GM19351 (cell line): Measurements from ENCODE around the gene ERICH6B.

Experiments
- ATAC-seq: cut with Tn5 transposase; IDR thresholded peaks from one replicate; pipeline ENCODE4 v1.9.1; 2021; ENCODE audit warnings: mild to moderate bottlenecking, moderate library complexity; ENCODE audit not compliant: unreplicated experiment

Gene ERICH6B

DNA sequence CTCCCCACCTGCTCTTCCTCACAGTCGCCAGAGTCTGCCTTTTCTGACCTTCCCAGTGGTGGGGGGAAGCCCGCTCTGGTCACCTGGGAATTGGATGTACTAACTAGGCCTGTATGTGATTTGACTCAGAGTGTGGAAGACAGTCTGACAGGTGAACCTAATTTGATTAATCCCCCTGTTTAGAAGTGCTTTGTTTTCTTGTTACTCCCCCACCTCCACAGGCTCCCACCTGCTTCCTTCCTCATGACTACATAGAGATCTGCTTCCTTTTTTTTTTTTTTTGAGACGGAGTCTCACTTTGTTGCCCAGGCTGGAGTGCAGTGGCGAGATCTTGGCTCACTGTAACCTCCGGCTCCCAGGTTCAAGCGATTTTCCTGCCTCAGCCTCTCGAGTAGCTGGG, 106.8 kb downstream of the ERICH6B start:
- no peak for ATAC-seq

DNA sequence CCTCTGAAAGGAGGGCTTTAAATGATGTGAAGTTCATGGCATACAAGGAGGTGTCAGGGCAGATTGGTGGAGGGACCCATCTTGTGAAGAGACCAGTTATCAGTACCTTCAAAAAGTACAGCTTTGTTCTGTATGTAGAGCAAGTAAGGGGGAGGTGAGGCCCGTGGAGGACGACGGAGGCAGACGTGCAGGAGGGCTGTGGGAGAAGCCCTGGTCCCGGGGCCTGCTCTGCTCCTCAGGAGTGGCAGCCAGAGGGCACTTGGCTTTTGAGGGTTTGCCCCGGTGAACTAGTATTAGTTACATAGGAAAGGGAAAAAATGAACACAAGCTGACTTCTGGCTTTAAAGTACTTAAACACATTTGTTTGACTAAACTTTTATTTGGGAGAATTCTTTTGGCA, 108.7 kb downstream of the ERICH6B start:
- ATAC-seq, result no peak

DNA sequence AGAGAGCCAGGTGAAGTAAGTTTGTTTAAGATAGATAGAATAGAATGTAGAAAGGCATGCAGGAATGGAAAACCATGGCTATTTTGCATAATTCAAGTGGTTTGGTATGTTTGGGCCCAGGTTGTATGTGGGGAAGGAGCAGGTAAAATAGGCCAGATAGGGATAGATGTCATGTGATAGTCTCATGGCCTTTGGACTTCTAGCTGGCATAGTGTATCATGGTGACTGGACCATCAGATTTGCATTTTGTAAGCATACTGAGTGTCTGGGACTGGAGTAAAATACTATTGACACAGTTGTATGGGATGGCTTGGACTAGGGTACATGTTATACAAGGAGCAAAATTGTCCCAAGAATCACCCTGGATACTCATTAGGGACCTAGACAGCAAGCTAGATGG, 111.9 kb downstream of the ERICH6B start:
- no peak for ATAC-seq

DNA sequence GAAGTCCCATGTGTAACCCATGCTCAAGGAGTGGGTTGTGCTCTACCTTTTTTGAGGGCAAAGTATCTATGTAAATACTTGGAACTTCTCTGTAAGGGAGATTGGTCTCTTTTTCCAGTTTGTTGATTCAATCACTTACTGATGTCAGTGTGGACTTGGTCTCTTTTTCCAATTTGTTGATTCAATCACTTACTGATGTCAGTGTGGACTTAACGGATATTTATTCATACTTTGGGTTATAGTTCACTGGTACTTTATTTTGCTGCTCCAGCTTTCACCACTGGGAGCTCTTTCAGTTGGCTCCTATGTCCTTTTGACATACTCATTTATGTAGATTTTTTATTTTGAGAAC, 114.4 kb downstream of the ERICH6B start:
- no peak for ATAC-seq

DNA sequence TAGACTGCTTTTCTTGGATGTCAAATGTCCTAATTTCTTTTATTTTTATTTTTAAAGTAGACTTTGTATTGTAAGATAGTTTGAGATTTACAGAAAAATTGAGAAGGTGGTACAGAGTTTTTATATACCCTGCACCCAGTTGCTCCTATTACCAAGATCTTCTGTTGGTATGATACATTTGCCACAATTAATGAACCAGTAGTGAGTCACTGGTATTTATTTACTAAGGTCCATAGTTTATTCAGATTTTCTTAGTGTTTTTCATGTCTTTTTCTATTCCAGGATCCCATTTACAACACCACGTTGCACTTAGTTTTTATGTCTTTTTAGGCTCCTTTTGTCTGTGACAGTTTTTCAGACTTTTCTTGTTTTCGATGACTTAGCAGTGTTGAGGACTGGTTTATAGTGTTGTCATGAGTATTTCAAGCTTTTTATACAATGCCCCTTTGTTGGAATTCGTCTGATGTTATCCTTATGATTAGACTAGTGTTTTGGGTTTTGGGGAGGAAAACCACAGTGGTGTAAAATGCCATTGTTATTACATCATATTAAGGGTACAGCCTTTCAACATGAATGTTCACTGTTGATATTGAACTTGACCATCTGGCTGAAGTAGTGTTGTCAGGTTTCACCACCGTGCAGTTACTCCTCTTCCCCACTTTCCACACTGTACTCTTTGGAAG, 114.9 kb downstream of the ERICH6B start:
- ATAC-seq, result no peak

DNA sequence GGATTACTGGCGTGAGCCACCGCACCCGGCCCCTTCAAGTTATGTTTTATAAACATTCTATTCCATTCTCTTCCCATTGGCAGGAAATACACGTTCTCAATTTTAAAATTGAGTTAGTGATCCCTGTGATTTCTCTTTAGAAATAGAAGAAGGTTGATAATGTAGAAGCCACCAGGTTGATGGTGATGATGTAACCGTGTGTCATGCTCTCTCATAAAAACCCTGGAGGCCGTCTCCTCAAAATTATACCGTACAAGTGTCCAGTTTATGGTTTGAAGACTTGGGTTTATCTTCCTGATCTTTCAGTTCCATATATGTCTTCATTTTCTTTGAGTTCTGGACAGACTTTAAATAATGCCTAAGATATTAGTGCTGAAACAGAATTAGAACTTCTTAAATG, 118.6 kb downstream of the ERICH6B start:
- ATAC-seq, result no peak

DNA sequence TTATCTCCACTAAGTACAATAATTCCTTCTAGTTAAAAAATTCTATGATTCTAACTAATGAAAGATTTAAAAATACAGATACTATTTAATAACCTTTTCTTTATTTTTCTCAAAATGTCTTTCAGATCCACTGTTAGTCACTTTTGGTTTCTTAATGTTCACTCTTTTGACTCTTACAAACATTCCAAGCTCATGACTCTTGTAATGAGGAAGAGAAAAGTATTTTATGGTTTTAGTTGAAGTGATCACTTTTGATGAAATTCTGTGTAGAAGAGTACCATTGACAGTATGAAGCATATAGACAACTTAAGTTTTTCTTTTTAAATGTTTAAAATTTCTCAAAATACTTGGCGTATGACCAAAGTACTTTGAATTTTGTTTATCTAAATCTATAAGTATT, 123.0 kb downstream of the ERICH6B start:
- no peak for ATAC-seq
